Kidney glomerular epithelial cell (primary cell): ENCODE results near the gene CRPPA.
A peak's percentile ranks its signal among the peaks of the same experiment; 100 is the strongest.

Experiments
- DNase-seq: peaks from one replicate; lab custom pipeline; 2025; lab: John Stamatoyannopoulos, UW

CRPPA gene

DNA sequence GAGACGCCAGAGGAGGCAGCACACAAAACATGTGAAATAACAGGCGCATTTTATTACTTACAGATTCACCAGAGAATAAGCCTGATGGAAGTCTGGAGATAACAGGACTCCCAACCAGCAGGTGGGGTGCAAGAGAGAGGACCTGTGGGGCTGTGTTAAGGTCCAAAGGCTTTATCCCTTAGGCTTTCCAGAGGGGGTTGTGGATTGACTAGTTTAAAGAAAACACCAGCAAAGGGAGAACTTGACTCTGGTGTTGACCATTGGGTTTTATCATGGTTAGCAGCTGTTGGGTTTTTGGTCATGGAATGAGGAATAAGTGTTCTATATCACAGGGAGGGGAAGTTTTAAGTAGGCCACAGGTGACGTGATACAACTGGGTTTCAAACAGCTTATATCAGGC is 1.6 kb upstream of the CRPPA start:
- no peak for DNase-seq

DNA sequence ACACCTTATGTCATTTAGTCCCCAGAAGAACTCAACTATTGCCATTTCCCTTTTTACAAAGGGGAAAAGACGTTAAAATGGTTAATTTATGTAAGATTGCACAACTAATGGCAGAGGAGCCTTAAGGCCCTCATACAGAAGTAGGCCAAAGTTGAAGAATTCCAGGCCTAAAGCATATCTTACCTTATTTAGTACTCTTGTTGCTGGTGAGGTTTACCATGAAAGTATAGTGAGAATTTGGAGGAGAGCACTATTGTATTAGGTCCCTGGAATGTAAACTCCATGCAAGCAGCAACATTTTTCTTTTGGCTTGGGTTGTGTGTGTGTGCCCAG is 731 bp upstream of the CRPPA start:
- DNase-seq: peak; percentile 28

DNA sequence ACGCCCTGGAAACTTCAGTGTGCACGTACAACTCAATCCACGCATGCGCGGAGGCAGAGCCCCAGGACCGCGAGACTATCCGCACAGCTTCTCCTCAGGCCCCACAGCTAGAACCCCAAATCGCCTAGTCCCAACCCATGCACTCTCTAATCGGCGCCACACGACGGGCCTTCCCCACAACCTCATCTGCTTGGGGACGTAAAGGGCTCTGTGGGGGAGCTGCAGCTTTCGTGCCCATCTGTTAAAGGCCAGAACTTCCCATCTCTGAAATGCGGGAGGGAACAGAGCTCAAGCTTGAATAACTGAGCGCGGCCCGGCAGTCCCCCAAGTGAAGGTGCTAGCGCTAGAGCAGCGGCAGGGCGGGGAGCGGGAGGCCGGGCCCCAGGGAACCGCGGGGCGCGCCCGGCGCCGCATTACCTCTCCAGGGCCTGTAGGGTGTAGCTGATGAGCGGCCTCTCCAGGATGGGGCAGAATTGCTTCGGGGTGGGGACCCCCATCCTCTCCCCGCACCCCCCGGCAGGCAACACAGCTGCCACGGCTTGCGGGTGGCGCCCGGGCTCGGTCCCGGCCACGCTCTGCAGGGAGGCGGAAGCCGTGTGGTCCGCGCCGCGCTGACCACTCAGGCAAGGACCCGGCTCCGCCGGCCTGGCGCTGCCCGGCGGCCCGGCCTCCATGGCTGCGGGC is 547 bp downstream of the CRPPA start:
- DNase-seq: peak; percentile 96

DNA sequence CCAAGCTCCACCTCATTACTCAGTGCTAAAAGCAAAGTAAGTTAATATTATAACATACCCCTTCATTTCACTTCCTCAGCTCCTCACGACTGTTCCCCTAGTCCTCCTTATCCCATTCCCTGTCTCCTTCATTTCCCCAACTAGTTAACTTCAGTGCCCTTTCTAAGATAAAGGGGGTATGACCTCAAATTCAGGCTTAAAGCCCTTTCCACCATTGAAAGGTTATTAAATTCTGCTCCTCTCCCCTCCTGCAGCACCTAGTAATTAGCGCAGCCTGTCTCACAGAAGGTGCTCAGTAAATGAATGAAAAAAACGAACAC is 1.0 kb downstream of the CRPPA start:
- DNase-seq: no peak

DNA sequence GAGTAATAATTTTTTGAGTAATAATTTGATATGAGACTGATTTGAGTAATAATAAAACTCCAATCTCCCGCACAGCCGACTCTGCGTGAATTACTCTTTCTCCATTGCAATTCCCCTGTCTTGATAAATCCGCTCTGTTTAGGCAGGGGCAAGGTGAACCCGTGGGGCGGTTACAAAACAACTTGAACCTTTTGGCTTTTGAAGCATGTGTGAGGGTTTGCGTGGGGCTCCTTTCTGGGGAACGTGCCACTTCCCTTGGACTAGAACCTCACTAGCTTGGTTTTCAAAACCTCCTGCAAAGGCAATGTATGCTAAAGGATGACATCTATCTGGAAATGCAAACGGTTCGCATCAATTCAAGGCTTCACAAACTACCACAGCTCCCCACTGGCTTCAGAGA is 1.5 kb downstream of the CRPPA start:
- DNase-seq: no peak

DNA sequence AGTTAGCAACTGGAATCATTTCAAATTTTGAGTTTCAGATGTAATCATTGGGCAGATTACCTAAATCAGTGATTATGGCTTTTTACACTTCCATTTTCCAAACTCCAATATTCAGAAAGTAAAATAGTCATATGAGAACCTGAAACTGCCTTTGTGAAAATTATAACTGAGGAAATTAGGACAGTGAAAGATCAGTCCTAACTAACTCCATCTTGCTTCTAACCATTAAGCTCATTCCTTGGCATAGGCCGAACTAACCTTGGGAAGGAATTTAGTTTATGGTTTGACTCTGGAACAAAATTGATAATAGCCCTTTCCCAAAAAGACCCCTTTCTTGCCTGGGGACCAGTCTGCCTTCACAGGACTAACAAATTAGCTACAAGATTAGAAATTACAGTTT is 2.2 kb downstream of the CRPPA start:
- DNase-seq: no peak

DNA sequence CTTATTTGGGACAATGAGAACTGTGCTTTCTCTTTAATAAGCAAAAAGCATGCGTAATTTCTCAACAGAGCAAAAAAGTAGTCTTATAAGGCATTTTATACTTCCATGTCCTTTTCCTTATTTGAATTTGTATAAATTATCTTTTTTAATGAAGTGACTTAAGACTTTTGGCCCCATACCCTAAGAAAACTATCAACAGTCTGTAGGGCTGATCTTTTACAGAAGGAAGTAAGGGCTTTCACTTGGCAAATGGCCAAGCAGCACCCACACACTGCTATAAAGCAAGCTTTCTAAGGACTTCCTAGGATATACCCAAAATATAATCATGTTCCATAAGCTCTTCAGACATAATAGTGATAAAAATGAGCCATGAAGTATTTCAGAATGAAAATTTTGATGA is 3.4 kb downstream of the CRPPA start:
- DNase-seq: no peak

DNA sequence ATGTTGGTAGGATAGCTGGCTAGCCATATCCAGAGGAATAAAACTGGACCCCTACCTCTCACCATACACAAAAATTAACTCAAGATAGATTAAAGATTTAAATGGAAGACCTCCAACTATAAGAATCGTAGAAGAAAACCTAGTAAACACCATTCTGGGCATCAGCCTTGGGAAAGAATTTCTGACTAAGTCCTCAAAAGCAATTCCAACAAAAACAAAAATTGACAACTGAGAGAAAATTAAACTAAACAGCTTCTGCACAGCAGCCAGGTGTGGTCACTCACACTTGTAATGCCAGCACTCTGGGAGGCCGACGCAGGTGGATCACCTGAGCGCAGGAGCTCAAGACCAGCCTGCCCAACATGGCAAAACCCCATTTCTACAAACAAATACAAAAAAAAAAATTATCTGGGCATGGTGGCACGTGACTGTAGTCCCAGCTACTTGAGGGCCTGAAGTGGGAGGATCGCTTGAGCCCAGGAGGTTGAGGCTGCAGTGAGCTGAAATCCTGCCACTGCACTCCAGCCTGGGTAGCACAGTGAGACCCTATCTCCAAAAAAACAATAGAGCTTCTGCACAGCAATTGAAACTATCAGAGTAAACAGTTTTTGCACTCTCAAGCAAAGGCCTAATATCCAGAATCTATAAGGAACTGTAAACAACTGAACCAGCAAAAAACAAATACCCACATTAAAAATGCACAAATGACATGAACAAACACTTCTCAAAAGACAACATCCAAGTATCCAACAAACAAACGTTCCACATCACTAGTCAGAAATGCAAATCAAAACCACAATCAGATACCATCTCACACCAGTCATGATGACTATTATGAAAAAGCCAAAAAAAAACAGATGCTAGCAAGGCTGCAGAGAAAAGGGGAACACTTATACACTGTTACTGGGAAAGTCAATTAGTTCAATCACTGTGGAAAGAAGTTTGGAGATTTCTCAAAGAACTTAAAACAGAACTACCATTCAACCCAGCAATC is 4.8 kb downstream of the CRPPA start:
- DNase-seq: peak; percentile 60

DNA sequence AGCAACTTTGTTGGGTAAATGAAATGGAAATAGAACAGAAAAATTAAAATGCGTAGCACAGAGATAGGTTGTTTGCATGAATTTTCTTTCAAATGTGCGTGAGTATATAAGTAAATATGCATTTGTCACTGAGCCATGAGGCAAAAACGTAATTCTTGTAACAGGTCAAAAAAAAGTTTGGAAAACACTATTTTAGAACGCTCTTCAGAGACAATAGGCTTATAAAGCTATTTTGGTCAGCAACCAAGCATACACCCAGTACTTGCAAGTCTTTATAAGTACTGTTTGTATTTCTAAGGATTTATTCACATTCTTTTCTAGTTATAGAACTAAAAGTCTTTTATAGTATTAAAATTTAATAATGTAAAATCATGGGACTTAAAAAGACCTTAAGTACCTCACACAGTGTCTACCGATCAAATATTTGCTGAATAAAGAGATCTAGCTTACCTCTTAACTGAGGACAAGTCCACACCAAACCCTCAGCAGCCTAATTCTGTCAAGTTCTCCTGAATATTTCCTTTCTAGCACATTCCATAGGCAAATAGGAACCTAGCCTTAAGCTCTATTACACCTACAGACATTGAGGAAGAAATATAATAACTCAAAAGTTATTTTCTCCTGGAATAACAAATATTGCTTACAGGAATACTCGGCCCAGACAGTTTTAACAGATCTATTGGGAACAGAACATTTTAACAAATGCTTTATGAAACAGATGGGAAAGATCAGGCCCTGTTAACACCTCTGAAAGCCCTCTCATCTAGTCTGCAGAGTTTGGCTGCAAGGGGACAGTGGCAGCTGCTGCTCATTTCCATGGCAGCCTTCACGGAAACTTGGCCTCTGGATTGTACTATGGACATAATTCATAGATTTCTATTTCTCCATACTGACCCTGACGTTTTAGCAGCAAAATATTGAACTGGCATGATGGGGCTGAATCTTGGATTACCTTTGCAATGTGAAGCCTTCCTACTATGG is 8.8 kb downstream of the CRPPA start:
- no peak for DNase-seq

DNA sequence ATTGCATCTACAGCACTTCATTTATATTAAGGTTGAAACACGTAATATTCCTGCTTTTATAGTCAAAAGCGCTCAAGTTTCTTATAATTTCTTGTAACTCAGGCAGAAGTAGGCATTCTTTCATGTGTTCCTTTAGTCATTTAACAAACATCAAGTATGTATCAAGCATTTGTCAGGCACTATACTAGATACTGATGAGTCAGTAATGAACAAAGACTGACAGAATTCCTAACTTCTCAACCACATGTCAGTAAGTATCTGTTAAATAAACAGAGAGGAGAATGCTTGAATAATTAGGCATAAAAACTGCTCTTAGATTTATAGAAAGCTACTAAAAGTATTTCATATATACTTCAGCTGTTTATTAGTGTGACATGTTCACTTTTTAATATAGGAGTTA is 9.9 kb downstream of the CRPPA start:
- peak; percentile 49 for DNase-seq

DNA sequence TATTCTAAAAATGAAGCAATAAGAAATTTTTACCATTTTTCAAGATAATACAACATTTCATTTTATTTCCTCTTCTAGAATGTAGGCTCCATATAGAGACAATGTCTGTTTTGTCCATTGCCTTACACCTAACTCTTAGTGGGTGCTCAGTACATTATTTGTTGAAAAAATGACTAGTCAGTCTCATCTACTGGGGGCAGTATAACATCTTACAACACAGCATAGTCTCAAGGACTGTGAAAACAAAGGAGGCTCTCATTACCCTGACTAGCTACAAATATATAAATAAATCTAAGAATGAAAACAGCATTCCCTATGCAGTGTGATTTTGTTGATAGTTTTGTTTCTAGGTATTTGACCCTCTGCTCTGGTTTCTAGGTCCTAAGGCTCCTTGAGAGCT is 11.6 kb downstream of the CRPPA start:
- DNase-seq: no peak

DNA sequence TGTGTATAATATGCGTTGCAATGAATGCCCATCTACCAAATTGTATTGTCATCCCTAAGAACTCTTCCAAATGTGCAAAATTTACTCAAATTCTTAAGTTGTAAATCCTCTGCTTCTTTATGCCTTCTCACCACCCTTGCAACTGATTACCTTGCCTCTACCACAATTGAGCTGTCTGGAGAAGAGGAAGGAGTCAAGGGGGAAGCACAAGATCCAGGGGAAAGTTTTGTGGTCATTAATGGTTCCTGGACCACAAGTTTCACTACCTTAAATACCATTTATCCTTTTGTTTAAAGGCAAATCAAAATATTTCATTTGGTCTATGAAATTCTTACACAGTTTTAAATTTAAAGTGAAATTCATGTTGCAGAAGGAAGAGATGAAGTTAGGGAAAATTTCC is 16.7 kb downstream of the CRPPA start:
- DNase-seq: no peak

DNA sequence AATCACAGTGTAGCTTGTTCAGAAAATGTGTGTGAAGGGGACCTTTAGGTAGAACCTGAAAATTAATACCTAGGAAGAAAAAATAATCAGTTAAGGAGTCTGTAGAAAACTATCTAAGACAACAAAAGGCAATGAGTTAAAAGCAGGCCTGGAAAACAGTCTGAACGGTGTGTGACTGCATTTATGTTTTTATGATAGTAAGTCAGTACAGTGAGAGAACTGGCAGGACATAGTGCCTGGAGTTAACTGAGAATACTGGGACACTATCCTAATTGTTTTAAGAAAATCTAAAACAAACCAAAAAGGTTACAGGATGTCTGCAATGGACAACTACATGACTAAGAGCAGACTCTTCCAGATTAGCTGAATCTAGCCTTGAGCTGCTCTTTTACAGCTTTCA is 17.9 kb downstream of the CRPPA start:
- DNase-seq: no peak

DNA sequence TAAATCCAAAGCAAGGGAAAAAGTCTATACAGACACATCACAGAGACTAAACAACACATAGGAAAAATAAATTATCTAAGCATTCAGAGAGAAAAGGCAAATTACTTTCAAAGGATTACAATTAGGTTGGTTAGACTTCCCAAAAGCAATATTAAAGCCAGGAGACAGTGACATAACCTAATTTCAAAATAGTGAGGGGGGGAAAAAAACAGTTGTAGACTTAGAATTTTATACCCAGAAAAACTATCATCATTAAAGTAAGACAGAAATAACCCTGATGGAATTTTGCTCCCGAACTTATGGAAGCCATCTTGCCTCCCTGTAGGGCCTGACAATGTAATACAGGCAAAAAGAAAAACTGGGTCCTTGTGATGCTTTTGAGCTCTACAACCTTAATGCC is 18.4 kb downstream of the CRPPA start:
- DNase-seq: no peak

DNA sequence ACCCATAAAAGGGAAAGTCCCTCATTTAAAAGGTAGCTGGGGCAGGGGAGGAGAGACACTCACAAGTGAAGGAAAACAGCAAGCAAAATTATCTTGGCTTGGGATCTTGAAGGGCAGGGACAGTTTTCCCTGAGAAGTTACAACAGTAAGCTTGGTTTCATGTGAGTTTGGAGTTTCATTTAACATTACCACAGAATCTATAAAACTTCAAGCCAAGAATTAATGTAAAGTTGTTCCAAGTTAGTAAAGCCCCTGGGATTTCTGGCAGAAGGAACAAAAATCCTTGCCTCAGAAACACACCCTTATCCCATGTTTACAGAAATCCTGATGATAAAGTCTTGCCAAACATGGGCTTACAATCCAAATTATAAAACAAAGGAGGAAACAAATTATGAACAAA is 19.2 kb downstream of the CRPPA start:
- DNase-seq: no peak

DNA sequence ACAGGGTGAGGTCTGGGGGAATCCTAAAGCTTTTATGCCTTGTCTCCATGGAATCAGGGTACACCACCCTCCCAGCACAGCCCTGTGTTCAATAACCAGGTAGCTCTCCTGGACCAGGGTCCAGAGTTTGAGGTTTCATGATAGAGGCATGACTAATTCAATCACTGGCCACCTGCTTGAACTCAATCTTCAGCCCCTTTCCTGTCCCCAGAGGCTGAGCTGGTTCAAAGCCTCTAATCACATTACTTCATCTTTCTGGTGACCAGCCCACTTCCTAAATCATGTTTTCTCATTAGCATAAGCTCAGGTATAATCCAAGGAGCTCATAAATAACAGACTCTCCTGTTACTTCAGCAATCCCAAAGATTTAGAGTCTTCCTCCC is 20.5 kb downstream of the CRPPA start:
- DNase-seq: no peak

DNA sequence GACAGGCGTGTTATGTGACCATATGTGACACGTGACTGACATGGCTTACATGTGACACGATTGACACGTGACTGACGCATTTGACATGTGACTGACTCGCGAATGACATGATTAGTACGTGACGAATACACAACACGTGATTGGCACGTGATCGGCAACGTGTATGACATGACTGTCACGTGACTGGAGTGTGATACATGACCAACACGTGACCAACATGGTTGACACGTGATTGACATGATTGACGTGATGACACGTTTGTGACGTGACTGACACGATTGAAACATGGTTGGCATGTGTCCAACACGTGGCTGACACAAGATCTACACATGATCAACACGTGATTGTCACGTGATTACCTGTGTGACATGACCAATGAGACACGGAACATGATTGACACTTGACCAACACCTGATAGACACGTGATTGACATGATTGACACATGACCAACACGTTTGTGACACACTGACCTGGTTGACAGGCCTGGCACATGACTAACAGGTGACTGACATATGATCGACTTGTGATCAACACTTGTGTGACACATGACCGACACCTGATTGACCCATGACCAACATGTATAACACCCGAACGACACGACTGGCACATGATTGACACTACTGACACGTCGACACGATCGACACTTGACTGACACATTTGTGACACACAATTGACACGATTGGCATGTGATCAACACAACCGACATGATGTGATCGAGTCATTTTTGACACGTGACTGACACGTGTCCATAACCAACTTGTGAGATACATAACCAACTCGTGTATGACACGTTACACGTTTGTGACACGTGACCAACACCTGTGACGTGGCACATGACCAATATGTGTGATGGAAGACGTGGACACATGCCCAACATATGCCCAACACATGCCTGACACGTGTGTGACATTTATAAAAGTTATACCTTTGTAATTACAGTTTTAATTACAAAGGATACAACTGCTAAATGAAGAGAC is 21.1 kb downstream of the CRPPA start:
- no peak for DNase-seq

DNA sequence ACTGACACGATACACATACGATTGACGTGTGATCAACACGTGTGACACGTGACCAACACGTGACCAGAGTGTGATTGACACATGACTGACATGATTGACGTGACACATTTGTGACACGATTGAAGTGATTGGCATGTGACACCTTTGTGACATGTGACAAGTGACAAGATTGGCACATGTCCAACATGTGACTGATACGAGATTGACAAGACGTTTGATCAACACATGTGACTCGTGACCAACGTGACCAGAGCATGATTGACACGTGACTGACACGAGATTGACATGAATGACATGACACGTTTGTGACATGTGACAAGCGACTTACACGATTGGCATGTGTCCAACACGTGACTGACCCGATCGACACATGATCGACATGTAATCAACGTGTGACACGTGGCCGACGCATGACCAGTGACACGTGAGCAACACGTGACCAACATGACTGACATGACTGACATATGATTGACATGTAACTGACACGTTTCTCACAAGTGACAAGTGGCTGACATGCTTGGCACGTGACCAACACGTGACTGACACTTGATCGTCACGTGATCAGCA is 22.0 kb downstream of the CRPPA start:
- DNase-seq: no peak

DNA sequence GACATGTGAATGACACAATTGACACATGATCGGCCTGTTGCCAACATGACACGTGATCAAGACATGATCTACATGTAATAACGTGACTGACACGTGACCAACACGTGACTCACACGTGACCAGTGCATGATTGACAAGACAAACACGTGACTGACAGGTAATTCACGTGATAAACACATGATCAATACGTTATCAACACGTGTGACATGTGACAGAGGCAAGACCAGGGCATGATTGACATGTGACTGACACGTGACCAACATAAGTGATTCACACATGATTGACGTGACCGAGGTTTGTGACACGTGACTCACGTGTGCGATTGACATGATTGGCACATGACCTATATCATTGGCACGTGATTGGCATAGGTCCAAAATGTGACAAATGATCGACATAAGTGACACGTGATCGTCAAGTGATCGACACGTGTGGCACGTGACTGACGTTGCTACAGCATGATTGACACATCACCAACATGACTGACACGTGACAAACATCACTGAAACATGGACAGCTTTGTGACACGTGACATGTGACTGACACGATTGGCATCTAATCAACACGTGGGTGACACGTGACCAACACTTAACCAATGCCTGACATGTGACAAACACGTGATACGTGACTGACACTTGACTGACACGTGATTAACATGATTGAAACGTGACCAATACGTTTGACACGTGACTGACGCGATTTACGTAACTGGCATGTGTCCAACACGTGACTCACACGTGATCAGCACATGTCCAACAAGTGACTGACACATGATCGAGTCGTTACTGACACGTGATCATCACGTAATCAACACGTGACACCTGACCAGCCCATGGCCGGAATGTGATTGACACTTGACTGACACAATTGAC is 23.0 kb downstream of the CRPPA start:
- no peak for DNase-seq
